ENCODE data around the gene CPNE2.

GRCh38 chr16:57141822-57142631, 49.6 kb downstream of the CPNE2 start:
- no peak for TF ChIP-seq CTCF (conservative IDR thresholded peaks at IDR 0.05)
- no peak for TF ChIP-seq ZFX (IDR thresholded peaks at IDR 0.05)
